ENCODE measurements around the gene SERINC3.
A peak's percentile ranks its signal among the peaks of the same experiment; 100 is the strongest.

The SERINC3 gene

DNA sequence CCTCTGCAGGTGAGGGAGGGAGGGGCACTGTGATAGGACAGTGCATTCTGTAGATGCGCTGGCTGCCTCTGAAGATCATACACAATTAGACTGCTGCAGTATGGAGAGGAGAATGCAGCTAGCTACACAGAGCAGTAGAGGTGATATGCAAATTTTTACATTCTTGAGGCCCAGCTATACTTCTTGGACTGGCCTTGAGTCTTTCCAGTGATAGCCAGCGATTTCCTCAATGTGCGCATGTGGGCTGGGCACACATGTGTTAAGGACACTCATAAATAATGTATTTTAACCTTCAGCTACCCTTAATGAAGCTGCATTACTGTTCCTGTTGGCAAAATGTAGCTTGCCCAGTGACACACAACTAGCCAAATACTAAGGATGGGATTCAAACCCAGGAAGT is 27.2 kb downstream of the SERINC3 start:
- CTCF ChIA-PET = interaction anchor here (1.3 to 1.6 kb wide), 3 partner anchors 81 to 189 kb away, joined by 3 to 8 read pairs (median 5); no protein-coding TSS in a partner anchor
- DNase-seq (ENCODE audit: extremely low spot score) = no peak
- TF ChIP-seq CTCF (IDR thresholded peaks at IDR 0.05; ENCODE audit: control extremely low read depth, extremely low read depth, low read depth, missing control alignments) = no peak
- POLR2A ChIA-PET = no interaction called here

- ChIA-PET POLR2A (no interaction called here), CTCF (interaction anchor here (1.2 to 1.6 kb wide), 4 partner anchors 9 to 189 kb away, joined by 3 to 8 read pairs (median 4); no protein-coding TSS in a partner anchor)
- TF ChIP-seq CTCF (IDR thresholded peaks at IDR 0.05; ENCODE audit: control extremely low read depth, extremely low read depth, low read depth, missing control alignments) = no peak
- no peak for DNase-seq (ENCODE audit: extremely low spot score)
Measured at GRCh38 chr20:44494266-44494665, 27.6 kb downstream of the SERINC3 start.

- CTCF ChIA-PET = interaction anchor here (0.8 to 1.1 kb wide), 2 partner anchors 11 to 30 kb away, joined by 3 read pairs; partner anchors contain the start of gene SERINC3
- no peak for TF ChIP-seq CTCF (IDR thresholded peaks at IDR 0.05; ENCODE audit: control extremely low read depth, extremely low read depth, low read depth, missing control alignments)
- no peak for DNase-seq (ENCODE audit: extremely low spot score)
- POLR2A ChIA-PET = no interaction called here
Measured at GRCh38 chr20:44491635-44492395, 30.1 kb downstream of the SERINC3 start.

GRCh38 chr20:44489931-44490330 is 31.9 kb downstream of the SERINC3 start:
- DNase-seq (ENCODE audit: extremely low spot score) = peak; percentile 43
- no peak for TF ChIP-seq CTCF (IDR thresholded peaks at IDR 0.05; ENCODE audit: control extremely low read depth, extremely low read depth, low read depth, missing control alignments)
- POLR2A ChIA-PET = no interaction called here
- CTCF ChIA-PET = no interaction called here

- TF ChIP-seq CTCF (IDR thresholded peaks at IDR 0.05; ENCODE audit: control extremely low read depth, extremely low read depth, low read depth, missing control alignments) = no peak
- no peak for DNase-seq (ENCODE audit: extremely low spot score)
- ChIA-PET POLR2A (no interaction called here), CTCF (interaction anchor here (1.7 kb wide), 1 partner anchor 21 kb away, joined by 4 read pairs; no protein-coding TSS in a partner anchor)
Measured at GRCh38 chr20:44489223-44489622, 32.6 kb downstream of the SERINC3 start.

GRCh38 chr20:44488551-44488950 is 33.3 kb downstream of the SERINC3 start:
- no peak for TF ChIP-seq CTCF (IDR thresholded peaks at IDR 0.05; ENCODE audit: control extremely low read depth, extremely low read depth, low read depth, missing control alignments)
- ChIA-PET POLR2A (no interaction called here), CTCF (interaction anchor here (1.7 kb wide), 1 partner anchor 21 kb away, joined by 4 read pairs; no protein-coding TSS in a partner anchor)
- no peak for DNase-seq (ENCODE audit: extremely low spot score)
